ENCODE data around the gene SPECC1. TPM values are rescaled to one million over a fixed set of nuclear protein-coding genes. Genes with fewer than 3 reads are reported as not detected.

The SPECC1 gene
- total and polyA plus RNA-seq, 10 of the 15 experiments (the other 5 are each of a cell fraction or from before 2014, with no cell fraction given) = 6.4 to 40.6 (median 23.9) TPM

- TF ChIP-seq RELA (IDR thresholded peaks at IDR 0.05; ENCODE audit: borderline replicate concordance, partially characterized antibody) = no peak
- TF ChIP-seq TARDBP (IDR thresholded peaks at IDR 0.05; ENCODE audit: borderline replicate concordance) = 0 out of 2 replicates have a peak, but pooled peaks have one; percentile 51
- no peak for TF ChIP-seq NFYA (IDR thresholded peaks at IDR 0.05; ENCODE audit: borderline replicate concordance, low read depth, low read length)
- no peak for TF ChIP-seq ZZZ3 (IDR thresholded peaks at IDR 0.05; ENCODE audit: control insufficient read depth, insufficient read length, low read depth)
- no peak for TF ChIP-seq NFIC (IDR thresholded peaks at IDR 0.05; ENCODE audit: low read depth, low read length)
- TF ChIP-seq MEF2B (IDR thresholded peaks at IDR 0.05; ENCODE audit: partially characterized antibody, poor library complexity, severe bottlenecking) = no peak
- no peak for TF ChIP-seq JUNB (IDR thresholded peaks at IDR 0.05)
- peak; percentile 65; the same call in 1 of the 2 replicates for TF ChIP-seq TCF3 (IDR thresholded peaks at IDR 0.05; ENCODE audit: borderline replicate concordance, insufficient read depth, low read depth, low read length)
- no peak for TF ChIP-seq MTA2 (IDR thresholded peaks at IDR 0.05; ENCODE audit: low read depth)
- TF ChIP-seq ZSCAN29 (IDR thresholded peaks at IDR 0.05) = no peak
- no peak for TF ChIP-seq RELB (IDR thresholded peaks at IDR 0.05; ENCODE audit: low read depth)
- TF ChIP-seq BRCA1 (IDR thresholded peaks at IDR 0.05; ENCODE audit: low read depth, low read length) = no peak
- no peak for TF ChIP-seq ZBED1 (IDR thresholded peaks at IDR 0.05; ENCODE audit: borderline replicate concordance)
- TF ChIP-seq FOXK2 (IDR thresholded peaks at IDR 0.05) = no peak
- no peak for TF ChIP-seq BCL11A (IDR thresholded peaks at IDR 0.05; ENCODE audit: low read depth, low read length)
- TF ChIP-seq SMC3 (IDR thresholded peaks at IDR 0.05; ENCODE audit: borderline replicate concordance, low read length) = 0 out of 2 replicates have a peak, but pooled peaks have one; percentile 40
- TF ChIP-seq NR2C2 (IDR thresholded peaks at IDR 0.05; ENCODE audit: borderline replicate concordance, control insufficient read depth, insufficient read length, low read depth) = no peak
- TF ChIP-seq SMAD1 (IDR thresholded peaks at IDR 0.05; ENCODE audit: low read depth, partially characterized antibody) = no peak
- TF ChIP-seq CUX1 (IDR thresholded peaks at IDR 0.05; ENCODE audit: insufficient replicate concordance, low read depth, low read length) = no peak
- no peak for TF ChIP-seq KDM1A (IDR thresholded peaks at IDR 0.05; ENCODE audit: borderline replicate concordance)
- no peak for TF ChIP-seq NBN (IDR thresholded peaks at IDR 0.05)
- no peak for TF ChIP-seq POLR2AphosphoS5 (IDR thresholded peaks at IDR 0.05; ENCODE audit: low read length)
- no peak for TF ChIP-seq HDAC6 (IDR thresholded peaks at IDR 0.05; ENCODE audit: unreplicated experiment)
- no peak for TF ChIP-seq ATF2 (IDR thresholded peaks at IDR 0.05; ENCODE audit: low read length)
These were observed at the start of gene SPECC1 (continued) for GRCh38 chr17:20009302-20010098.
